Activated CD8-positive, alpha-beta memory T cell treated with anti-CD3 and anti-CD28 coated beads, Interleukin-2, amount 50 U/mL, for 24 hours (primary cell): ENCODE results near the gene SLC24A3.
"Not testable (repeated sequence)": the region's sequence is repeated elsewhere in the genome, so short reads cannot be mapped to it uniquely, and the experiment has no call there.

ENCODE experiments used
- DNase-seq: peaks from one replicate; pipeline ENCODE4 v3.0.0-alpha.2; 2020; ENCODE audit errors: extremely low read depth

Gene SLC24A3

GRCh38 chr20:19631410-19631809 lies 419.0 kb downstream of the SLC24A3 start:
- no peak for DNase-seq

- DNase-seq = no peak
Measured at GRCh38 chr20:19633985-19634384, 421.5 kb downstream of the SLC24A3 start.

GRCh38 chr20:19639471-19640045 lies 427.1 kb downstream of the SLC24A3 start:
- DNase-seq = not testable (repeated sequence)

DNA sequence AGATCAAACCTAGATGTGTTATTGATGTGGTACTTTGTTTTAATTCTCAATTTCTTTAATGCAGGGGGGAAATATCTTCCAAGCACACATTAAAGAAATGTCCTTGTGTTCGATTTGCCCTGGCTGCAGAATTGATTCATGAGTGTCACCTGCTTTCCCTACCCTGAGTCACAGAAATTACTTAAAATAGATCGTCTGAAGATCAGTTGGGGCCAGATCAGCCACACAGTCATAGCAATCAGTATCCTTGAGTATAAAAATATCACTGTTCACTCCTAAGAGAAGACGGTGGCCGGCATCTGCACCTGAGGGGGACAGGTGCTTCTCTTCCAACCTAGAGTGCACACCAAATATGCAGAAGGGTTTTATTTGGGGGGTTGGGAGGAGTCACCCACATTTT lies 430.4 kb downstream of the SLC24A3 start:
- no peak for DNase-seq

- DNase-seq = no peak
Measured at GRCh38 chr20:19644085-19644484, 431.6 kb downstream of the SLC24A3 start.

DNA sequence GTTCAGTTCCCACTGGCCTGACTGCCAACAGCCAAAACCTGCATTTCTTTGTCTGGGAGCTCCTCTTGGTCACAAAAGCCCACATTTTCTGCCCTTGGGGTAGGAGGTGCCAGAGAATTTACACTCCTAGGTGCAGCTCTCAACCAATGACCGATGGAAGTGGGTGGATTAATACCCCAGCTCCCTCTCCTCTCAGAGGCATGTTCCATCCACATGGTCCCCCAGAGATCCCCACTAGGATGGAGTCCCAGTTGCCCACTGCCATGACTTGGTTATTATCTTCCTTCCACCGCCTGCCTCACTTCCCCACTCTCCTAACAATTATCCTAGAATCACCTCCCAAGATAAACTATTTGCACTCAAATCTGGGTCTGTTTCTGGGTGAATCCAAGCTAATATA lies 434.5 kb downstream of the SLC24A3 start:
- DNase-seq = no peak

- DNase-seq = no peak
Measured at GRCh38 chr20:19648024-19648423, 435.6 kb downstream of the SLC24A3 start.

GRCh38 chr20:19649041-19649440 lies 436.6 kb downstream of the SLC24A3 start:
- DNase-seq = no peak

DNA sequence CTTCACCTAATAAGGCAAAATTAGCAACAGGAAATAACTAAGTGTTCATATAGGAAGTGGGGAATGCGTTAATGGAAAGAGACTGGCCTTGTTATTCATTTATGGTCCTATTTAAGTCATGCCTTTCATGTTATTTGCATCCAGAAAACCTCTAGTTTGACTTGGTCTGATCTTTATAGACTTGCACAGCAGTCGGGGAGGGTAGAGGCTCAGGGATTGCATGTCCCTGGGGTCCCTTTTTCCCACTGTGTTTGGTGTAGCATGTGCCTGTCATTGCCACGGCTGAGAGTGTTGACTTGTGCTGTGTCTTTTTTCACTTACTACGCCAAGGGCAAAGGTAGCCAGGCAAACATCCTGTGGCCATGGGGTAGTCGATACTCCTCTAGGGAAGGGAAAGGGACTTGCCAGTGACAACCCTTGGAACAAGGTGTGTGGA lies 440.2 kb downstream of the SLC24A3 start:
- no peak for DNase-seq

- DNase-seq = no peak
Measured at GRCh38 chr20:19653327-19653726, 440.9 kb downstream of the SLC24A3 start.

- DNase-seq = no peak
Measured at GRCh38 chr20:19654921-19655320, 442.5 kb downstream of the SLC24A3 start.

DNA sequence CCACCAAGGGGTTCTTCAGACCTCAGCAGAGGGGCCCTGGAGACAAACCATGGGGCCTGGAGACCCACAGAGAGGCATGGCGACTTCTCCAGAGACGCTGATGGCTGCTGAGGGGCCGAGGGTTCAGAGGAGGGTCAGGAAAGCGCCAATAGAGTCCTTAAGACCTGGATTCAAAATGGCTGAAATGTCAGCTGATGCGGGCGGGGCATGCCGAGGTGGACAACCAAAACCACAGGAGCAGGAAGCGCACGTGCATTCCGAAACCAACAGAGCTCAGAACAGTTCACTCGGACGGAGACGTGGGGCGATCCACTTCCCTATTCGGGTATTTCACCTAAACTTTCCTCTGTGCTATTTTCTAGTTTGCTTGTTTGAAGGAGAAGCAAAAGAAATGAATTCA lies 445.7 kb downstream of the SLC24A3 start:
- no peak for DNase-seq

DNA sequence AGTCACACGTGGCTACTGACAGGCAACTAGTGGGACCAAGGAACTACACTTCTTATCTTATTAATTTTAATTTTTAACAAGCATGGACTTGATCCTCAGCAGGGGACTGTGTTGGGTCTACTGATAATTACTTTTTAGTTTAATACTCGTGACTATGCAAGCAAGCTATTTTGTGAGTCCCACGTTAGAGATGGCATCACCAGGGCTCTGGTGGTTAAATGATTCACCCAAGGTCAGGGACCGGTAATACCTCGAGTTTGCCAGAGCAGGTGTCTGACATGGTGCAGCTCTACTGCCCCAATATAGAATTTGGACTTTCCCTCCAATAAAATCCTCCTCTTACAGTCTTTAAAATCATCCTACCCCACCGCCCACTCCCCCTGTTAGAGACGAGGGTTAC lies 447.0 kb downstream of the SLC24A3 start:
- no peak for DNase-seq

DNA sequence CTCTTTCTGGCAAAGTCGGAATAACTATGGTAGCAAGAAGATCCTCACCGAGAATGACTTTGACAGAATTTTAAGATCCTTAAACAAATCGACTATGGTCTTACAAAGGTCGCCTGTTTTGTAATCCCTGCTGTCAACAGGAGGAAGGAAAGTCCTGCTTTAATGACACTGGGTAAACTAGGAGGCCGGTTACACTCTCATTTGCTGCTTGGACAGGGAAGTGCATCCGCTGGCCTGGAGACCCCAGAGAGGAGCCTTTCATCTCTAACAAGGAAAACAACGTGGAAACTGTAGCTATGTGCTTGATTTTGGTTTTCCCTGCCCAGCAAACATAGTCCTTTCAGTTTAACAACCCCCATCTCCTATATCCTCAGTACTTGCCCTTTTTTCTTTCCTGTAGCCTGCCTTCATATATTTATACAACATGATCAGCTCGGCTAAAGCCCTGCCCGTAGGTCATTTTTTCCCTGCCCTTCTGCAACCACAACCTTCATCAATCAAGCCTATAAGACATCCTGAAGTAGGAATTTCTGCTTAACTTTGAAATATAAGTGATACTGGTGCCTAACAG lies 448.5 kb downstream of the SLC24A3 start:
- DNase-seq = no peak

DNA sequence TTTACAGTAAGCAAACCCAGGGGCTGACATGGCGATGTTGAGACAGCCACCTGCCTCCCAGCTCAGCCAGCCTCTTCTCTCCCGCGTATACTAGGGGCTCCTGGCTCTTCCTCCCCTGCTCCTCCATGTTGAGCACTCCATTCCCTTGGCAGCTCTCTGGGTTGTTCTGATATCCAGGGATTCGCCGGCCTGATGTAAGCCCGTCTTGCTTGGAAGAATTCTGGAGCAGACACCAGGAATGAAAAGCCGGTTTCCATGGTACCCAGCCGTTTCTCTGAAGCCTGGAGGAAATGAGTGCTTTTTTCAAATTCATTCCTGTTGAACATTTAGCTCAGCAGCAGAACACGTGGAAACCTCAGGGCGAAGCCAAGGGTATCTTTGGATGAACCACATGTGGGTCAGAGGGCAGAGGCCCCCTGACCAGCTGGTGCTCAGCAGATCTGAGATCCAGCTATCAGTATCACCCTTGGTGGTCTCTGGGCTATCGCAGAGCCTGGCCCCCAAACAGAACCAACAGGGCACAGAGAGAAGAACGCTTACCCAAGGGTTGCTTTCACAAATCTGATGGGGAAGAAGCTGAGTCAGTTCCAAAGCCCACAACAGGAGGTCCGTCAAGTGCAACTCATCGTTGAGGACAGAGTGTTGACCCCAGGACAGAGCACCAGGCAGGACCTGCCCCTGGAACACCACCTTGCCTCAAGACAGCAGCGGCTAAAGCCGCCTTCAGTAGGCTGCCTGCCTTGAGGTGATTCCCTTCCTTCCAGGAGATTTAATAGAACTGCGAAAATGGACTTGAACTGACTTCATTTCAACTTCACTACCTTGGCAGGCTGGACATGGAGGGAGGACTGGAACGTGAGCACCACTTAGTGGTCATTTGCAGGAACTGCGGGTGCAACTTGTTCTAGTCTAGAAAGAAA lies 449.5 kb downstream of the SLC24A3 start:
- peak; percentile 4 for DNase-seq

- no peak for DNase-seq
Measured at GRCh38 chr20:19662637-19662995, 450.2 kb downstream of the SLC24A3 start.

DNA sequence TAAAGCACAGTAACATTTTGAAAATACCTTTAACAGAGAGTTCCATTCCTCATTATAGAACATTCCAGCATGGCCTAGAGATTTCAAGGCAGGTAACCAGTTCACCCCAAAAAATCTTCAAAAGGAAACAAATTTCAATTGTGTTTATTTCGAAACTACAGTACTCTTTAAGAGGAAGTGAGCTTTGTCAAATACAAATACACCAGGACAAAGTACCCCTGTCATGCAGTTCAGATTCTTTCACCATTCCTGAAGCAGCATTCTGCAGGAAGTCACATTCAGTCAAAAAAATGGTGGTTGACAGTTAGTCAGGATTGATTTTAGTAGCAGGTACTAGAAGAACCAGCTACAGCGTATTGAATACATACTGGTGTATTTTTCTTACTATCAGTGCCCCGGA lies 456.0 kb downstream of the SLC24A3 start:
- no peak for DNase-seq

- no peak for DNase-seq
Measured at GRCh38 chr20:19670829-19671228, 458.4 kb downstream of the SLC24A3 start.

DNA sequence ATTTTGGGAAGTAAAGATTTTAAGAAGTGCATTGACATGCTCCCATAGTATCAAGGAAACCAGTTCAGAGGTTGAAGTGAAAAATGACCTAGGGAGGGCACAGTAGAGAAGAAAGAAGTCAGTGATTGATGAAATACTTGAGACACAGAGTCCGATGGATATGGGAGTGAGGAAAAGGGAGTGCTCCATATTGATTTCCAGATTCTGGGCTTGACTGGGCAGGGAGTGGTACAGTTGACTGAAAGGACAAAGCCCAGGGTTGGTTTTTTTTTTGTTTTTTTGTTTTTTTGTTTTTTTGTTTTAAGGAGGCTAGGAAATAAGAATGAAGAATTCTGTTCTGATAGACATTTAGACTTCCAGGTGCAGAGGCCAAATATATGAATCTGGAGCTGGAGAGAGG lies 458.9 kb downstream of the SLC24A3 start:
- DNase-seq = no peak

- DNase-seq = no peak
Measured at GRCh38 chr20:19672498-19672897, 460.1 kb downstream of the SLC24A3 start.

DNA sequence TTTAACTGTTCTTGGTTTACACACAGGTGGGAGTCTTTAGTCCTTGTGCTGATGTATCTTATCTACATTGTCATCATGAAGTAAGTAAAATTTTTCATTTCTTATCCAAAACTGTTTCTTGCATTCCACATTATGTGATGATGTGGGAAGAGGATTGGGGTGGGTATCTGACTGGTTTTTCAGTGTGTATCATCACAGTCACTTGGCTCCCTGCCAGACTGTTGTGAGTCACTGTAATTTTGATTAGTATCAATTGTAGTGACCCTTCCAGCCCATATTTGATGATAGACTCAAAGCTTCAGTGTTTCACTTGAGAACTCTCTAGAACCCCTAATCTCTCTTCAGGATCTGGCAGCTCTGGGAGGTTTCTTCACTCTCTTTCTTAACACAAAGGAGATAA lies 461.1 kb downstream of the SLC24A3 start:
- no peak for DNase-seq

- DNase-seq = no peak
Measured at GRCh38 chr20:19676202-19676601, 463.8 kb downstream of the SLC24A3 start.

DNA sequence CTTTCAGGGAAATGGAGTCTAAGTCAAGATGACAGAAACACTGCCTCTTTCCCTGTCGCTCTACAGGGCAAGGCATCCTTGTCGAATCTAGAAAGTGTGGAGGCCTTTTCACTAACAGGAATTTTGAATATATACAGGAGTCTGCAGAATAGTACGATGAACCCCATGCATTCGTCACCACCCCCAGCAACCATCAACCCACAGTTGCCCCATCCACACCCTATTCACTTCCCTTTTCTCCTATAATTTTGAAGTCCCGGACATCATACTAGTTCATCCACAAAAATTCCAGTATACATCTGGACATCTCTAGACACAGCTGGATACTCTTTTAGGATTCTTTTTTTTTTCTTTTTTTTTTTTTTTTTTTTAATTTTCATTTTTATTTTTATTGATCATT lies 464.9 kb downstream of the SLC24A3 start:
- DNase-seq = no peak
